ENCODE data around the gene HELZ.

GRCh38 chr17:67245694-67246402, 852 bp upstream of the HELZ start:
- TF ChIP-seq CTCF (IDR thresholded peaks at IDR 0.05; ENCODE audit: low read length) = no peak
- TF ChIP-seq EZH2 (IDR thresholded peaks at IDR 0.05; ENCODE audit: borderline replicate concordance, low read length) = no peak

Measured in OCI-LY1 (cell line).